Cardiac muscle cell (in vitro differentiated cells and primary cell): ENCODE data around the gene KBTBD7. TPM values are rescaled to one million over a fixed set of nuclear protein-coding genes. Genes with fewer than 3 reads are reported as not detected.

ENCODE experiments used
- DNase-seq, 2 donors: peaks; one replicate each; pipeline versions ENCODE4 v3.0.0 to v3.0.0-alpha.2; 2010 to 2017; ENCODE audit warnings: low read depth in 1 of 2, low spot score in 1 of 2
- H3K27ac ChIP-seq: fragments of 200-600 bp; sonication (generic); 2 replicates; pipeline ENCODE4 v1.5.1; 2016
- H3K27me3 ChIP-seq: fragments of 200-600 bp; sonication (generic); 2 replicates; pipeline ENCODE4 v1.6.0; 2016; ENCODE audit warnings: control low read depth
- H3K36me3 ChIP-seq: fragments of 200-600 bp; sonication (generic); 2 replicates; pipeline ENCODE4 v1.5.1; 2016; ENCODE audit warnings: control low read depth
- H3K4me1 ChIP-seq: fragments of 200-600 bp; sonication (generic); 2 replicates; pipeline ENCODE4 v1.8.1; 2017; ENCODE audit warnings: low read depth, mild to moderate bottlenecking, mixed run types
- H3K4me3 ChIP-seq: fragments of 200-600 bp; sonication (generic); 2 replicates; pipeline ENCODE4 v1.5.1; 2016; ENCODE audit warnings: mild to moderate bottlenecking
- H3K9me3 ChIP-seq: fragments of 200-600 bp; sonication (generic); 2 replicates; pipeline ENCODE4 v1.5.1; 2017; ENCODE audit warnings: low read depth, mild to moderate bottlenecking, control low read depth
- CTCF ChIP-seq: IDR thresholded peaks from 2 replicates; pipeline ENCODE4 v1.5.1; 2012; ENCODE audit warnings: low read depth, mild to moderate bottlenecking, low read length
- polyA plus RNA-seq: library from polyadenylated mRNA; unstranded; fragments of >200 nt; fragmentation: Nextera tagmentation; extraction: Ambion mirVana; gene quantifications from 2 replicates; pipeline ENCODE4 v1.2.1, GENCODE V29; 2016
- total RNA-seq: library from RNA; depleted of rRNA; stranded (reverse); fragments of >200 nt; gene quantifications from 2 replicates; pipeline ENCODE4 v1.2.3, GENCODE V29; 2016

The KBTBD7 gene
- total and polyA plus RNA-seq, 2 experiments from 2014 or later: 9.5 to 15.5 TPM

- peaks cover 7% of the 10 kb centered on the region for H3K36me3 ChIP-seq
- H3K27ac ChIP-seq: no peak overlapping the region
- no peak overlapping the region for H3K4me3 ChIP-seq
- no peak for DNase-seq
- H3K9me3 ChIP-seq: no peaks in the 10 kb centered on the region
- H3K4me1 ChIP-seq: no peaks in the 10 kb centered on the region
- TF ChIP-seq CTCF: no peak
- no peaks in the 10 kb centered on the region for H3K27me3 ChIP-seq
These were observed 36.8 kb upstream of the KBTBD7 start for GRCh38 chr13:41231025-41231677.

- H3K27ac ChIP-seq: no peak overlapping the region
- H3K4me1 ChIP-seq: no peaks in the 10 kb centered on the region
- no peak for DNase-seq
- H3K4me3 ChIP-seq: no peak overlapping the region
- TF ChIP-seq CTCF: no peak
- H3K9me3 ChIP-seq: no peaks in the 10 kb centered on the region
- peaks cover 11% of the 10 kb centered on the region for H3K36me3 ChIP-seq
- no peaks in the 10 kb centered on the region for H3K27me3 ChIP-seq
These were observed 35.0 kb upstream of the KBTBD7 start for GRCh38 chr13:41229356-41229755.

- no peaks in the 10 kb centered on the region for H3K27me3 ChIP-seq
- TF ChIP-seq CTCF: no peak
- DNase-seq: peak in 1 of 2 donors; percentile 32
- H3K4me3 ChIP-seq: no peak overlapping the region
- H3K36me3 ChIP-seq: peaks cover 6% of the 10 kb centered on the region
- no peaks in the 10 kb centered on the region for H3K4me1 ChIP-seq
- no peaks in the 10 kb centered on the region for H3K9me3 ChIP-seq
- no peak overlapping the region for H3K27ac ChIP-seq
These were observed 30.0 kb upstream of the KBTBD7 start for GRCh38 chr13:41224113-41225110.

GRCh38 chr13:41222259-41222852, 28.0 kb upstream of the KBTBD7 start:
- TF ChIP-seq CTCF: peak; percentile 75
- no peak overlapping the region for H3K27ac ChIP-seq
- DNase-seq: peak; percentile 60 to 71
- no peaks in the 10 kb centered on the region for H3K27me3 ChIP-seq
- H3K9me3 ChIP-seq: no peaks in the 10 kb centered on the region
- no peaks in the 10 kb centered on the region for H3K4me1 ChIP-seq
- H3K4me3 ChIP-seq: no peak overlapping the region
- peaks cover 4% of the 10 kb centered on the region for H3K36me3 ChIP-seq

GRCh38 chr13:41220401-41220800, 26.0 kb upstream of the KBTBD7 start:
- Histone ChIP-seq H3K4me1 (no peaks in the 10 kb centered on the region), H3K36me3 (peaks cover 2% of the 10 kb centered on the region), H3K9me3 (no peaks in the 10 kb centered on the region), H3K27ac (no peak overlapping the region), H3K27me3 (no peaks in the 10 kb centered on the region), H3K4me3 (no peak overlapping the region)
- no peak for DNase-seq
- TF ChIP-seq CTCF: no peak
